Activated CD8-positive, alpha-beta memory T cell treated with anti-CD3 and anti-CD28 coated beads, Interleukin-2, amount 50 U/mL, for 24 hours (primary cell): ENCODE data around the gene RBM10.

Experiments
- DNase-seq: peaks from one replicate; pipeline ENCODE4 v3.0.0-alpha.2; 2020; ENCODE audit errors: extremely low read depth

RBM10 gene

GRCh38 chrX:47197526-47197925, 52.5 kb downstream of the RBM10 start:
- DNase-seq, result no peak

- DNase-seq, result no peak
Observed at GRCh38 chrX:47198026-47198686, 53.1 kb downstream of the RBM10 start.

GRCh38 chrX:47198687-47199080, 53.7 kb downstream of the RBM10 start:
- no peak for DNase-seq

- DNase-seq, result no peak
Observed at GRCh38 chrX:47199286-47199685, 54.3 kb downstream of the RBM10 start.

GRCh38 chrX:47200385-47201150, 55.5 kb downstream of the RBM10 start:
- no peak for DNase-seq

- no peak for DNase-seq
Observed at GRCh38 chrX:47201345-47201944, 56.4 kb downstream of the RBM10 start.

GRCh38 chrX:47202316-47202715, 57.3 kb downstream of the RBM10 start:
- DNase-seq, result no peak

- DNase-seq, result no peak
Observed at GRCh38 chrX:47202877-47203276, 57.9 kb downstream of the RBM10 start.

- DNase-seq, result no peak
Observed at GRCh38 chrX:47204970-47205369, 59.9 kb downstream of the RBM10 start.

- no peak for DNase-seq
Observed at GRCh38 chrX:47206316-47206715, 61.3 kb downstream of the RBM10 start.

- no peak for DNase-seq
Observed at GRCh38 chrX:47208108-47208507, 63.1 kb downstream of the RBM10 start.

- no peak for DNase-seq
Observed at GRCh38 chrX:47209508-47210238, 64.7 kb downstream of the RBM10 start.

- DNase-seq, result no peak
Observed at GRCh38 chrX:47210661-47211425, 65.8 kb downstream of the RBM10 start.

GRCh38 chrX:47212381-47213293, 67.6 kb downstream of the RBM10 start:
- DNase-seq, result no peak

GRCh38 chrX:47214435-47215077, 69.5 kb downstream of the RBM10 start:
- no peak for DNase-seq

GRCh38 chrX:47215291-47215900, 70.4 kb downstream of the RBM10 start:
- no peak for DNase-seq

- DNase-seq, result no peak
Observed at GRCh38 chrX:47216393-47216925, 71.4 kb downstream of the RBM10 start.

- no peak for DNase-seq
Observed at GRCh38 chrX:47217121-47217851, 72.3 kb downstream of the RBM10 start.

GRCh38 chrX:47217852-47218279, 72.8 kb downstream of the RBM10 start:
- DNase-seq, result peak; percentile 92
